ENCODE data around the gene KCNK15.

DNA sequence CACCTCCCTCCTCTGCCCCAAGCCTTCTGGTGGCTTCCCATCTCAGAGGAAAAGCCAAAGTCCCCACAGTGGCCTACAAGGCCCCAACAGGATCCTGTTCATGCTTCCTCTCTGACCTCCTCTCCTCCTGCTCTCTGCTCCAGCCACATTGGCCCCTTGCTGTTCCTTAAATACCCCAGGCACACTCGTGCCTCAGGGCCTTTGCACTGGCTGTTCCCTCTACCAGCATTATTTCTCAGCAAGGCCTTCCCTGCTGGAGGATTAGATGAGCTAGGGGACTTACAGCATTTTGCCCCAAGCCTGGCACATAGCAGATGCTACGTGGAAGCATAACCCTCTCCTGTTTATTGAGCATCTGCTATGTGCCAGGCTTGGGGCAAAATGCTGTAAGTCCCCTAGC lies 22.7 kb upstream of the KCNK15 start:
- TF ChIP-seq POLR2A (IDR thresholded peaks at IDR 0.05) (no peak), CTCF (IDR thresholded peaks at IDR 0.05) (no peak)

Data from vagina (tissue), 2 donors.